Gastroesophageal sphincter (tissue), 4 donors: Measurements from ENCODE around the gene MAP3K13. TPM values are rescaled to one million over a fixed set of nuclear protein-coding genes. Genes with fewer than 3 reads are reported as not detected.

Experiments
- ATAC-seq: fragments of 150-250 bp; one replicate; pipeline ENCODE4 v1.9.1; 2016; ENCODE audit warnings: mild to moderate bottlenecking, moderate library complexity
- H3K27ac ChIP-seq, 4 donors: fragments of 200-600 bp; sonication (generic) in 3 of 4; 1 replicate in 3 of 4; 2 replicates in 1 of 4; pipeline ENCODE4 v1.5.1; 2016 to 2019
- H3K27me3 ChIP-seq: fragments of 200-600 bp; sonication (generic); one replicate; pipeline ENCODE4 v1.5.1; 2019
- H3K36me3 ChIP-seq, 2 donors: fragments of 200-600 bp; sonication (generic); one replicate each; pipeline ENCODE4 v1.5.1; 2019; ENCODE audit warnings: control low read depth in 1 of 2
- H3K4me1 ChIP-seq, 3 donors: fragments of 200-600 bp; sonication (generic); 1 replicate in 2 of 3; 2 replicates in 1 of 3; pipeline ENCODE4 v1.5.1; 2016 to 2019; ENCODE audit warnings: control low read depth in 2 of 3
- H3K4me3 ChIP-seq, 2 donors: fragments of 200-600 bp; sonication (generic); one replicate each; pipeline ENCODE4 v1.5.1; 2019; ENCODE audit warnings: mild to moderate bottlenecking in 1 of 2, moderate library complexity in 1 of 2
- H3K9me3 ChIP-seq, 3 donors: fragments of 200-600 bp; sonication (generic); one replicate each; pipeline ENCODE4 v1.5.1; 2017 to 2019; ENCODE audit warnings: control low read depth in 2 of 3
- EP300 ChIP-seq: sonication (generic); formaldehyde crosslinking; IDR thresholded peaks from one replicate; pipeline ENCODE4 v1.6.1; 2017; ENCODE audit warnings: antibody characterized with exemption, mild to moderate bottlenecking
- POLR2A ChIP-seq, 2 donors: fragments of 450-650 bp; IDR thresholded peaks; one replicate each; pipeline ENCODE4 v1.6.1; 2017; ENCODE audit warnings: antibody characterized with exemption in 2 of 2, mild to moderate bottlenecking in 2 of 2, moderate library complexity in 1 of 2
- POLR2AphosphoS5 ChIP-seq: sonication (generic); formaldehyde crosslinking; IDR thresholded peaks from one replicate; pipeline ENCODE4 v1.6.1; 2017; ENCODE audit warnings: antibody characterized with exemption
- WGBS, 2 donors: methylation state at CpG; one replicate each; pipeline ENCODE4 v1.1.5; 2018; ENCODE audit warnings: low coverage in 1 of 2; 5-methylcytosine and 5-hydroxymethylcytosine counted together
- total RNA-seq, 4 donors: library from RNA; depleted of rRNA; stranded (reverse); fragments of >200 nt; gene quantifications; one replicate each; pipeline ENCODE4 v1.1.0, GENCODE V29; 2016
- TF ChIP-seq, protein P1 (sequence below), 4 experiments: fragments of 200-600 bp in 2 of 4; fragments of 450-650 bp in 2 of 4; sonication (generic) in 1 of 4; IDR thresholded peaks; one replicate each; pipeline ENCODE4 v1.5.1; 2017 to 2019; ENCODE audit warnings: antibody characterized with exemption in 4 of 4, mild to moderate bottlenecking in 2 of 4, moderate library complexity in 2 of 4

The MAP3K13 gene
- total RNA-seq, 4 donors from 2014 or later = 17.1 to 29.2 (median 23.3) TPM

GRCh38 chr3:185319801-185320200, 43.1 kb upstream of the MAP3K13 start:
- peaks cover 0 to 26% (median 2%) of the 10 kb centered on the region in 3 donors for H3K4me1 ChIP-seq
- 91 to 94% methylated on average over 4 to 6 of the region's 6 CpGs for WGBS, 2 donors
- no peaks in the 10 kb centered on the region for H3K27me3 ChIP-seq
- TF ChIP-seq, protein P1, sequence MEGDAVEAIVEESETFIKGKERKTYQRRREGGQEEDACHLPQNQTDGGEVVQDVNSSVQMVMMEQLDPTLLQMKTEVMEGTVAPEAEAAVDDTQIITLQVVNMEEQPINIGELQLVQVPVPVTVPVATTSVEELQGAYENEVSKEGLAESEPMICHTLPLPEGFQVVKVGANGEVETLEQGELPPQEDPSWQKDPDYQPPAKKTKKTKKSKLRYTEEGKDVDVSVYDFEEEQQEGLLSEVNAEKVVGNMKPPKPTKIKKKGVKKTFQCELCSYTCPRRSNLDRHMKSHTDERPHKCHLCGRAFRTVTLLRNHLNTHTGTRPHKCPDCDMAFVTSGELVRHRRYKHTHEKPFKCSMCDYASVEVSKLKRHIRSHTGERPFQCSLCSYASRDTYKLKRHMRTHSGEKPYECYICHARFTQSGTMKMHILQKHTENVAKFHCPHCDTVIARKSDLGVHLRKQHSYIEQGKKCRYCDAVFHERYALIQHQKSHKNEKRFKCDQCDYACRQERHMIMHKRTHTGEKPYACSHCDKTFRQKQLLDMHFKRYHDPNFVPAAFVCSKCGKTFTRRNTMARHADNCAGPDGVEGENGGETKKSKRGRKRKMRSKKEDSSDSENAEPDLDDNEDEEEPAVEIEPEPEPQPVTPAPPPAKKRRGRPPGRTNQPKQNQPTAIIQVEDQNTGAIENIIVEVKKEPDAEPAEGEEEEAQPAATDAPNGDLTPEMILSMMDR (IDR thresholded peaks at IDR 0.05) = no peak
- TF ChIP-seq EP300 (no peak), POLR2AphosphoS5 (no peak), POLR2A (IDR thresholded peaks at IDR 0.05) (no peak)
- H3K36me3 ChIP-seq = no peaks in the 10 kb centered on the region
- H3K9me3 ChIP-seq = no peaks in the 10 kb centered on the region
- no peak overlapping the region for H3K27ac ChIP-seq
- H3K4me3 ChIP-seq = no peak overlapping the region
- ATAC-seq = no peak

- peaks cover 0 to 26% (median 2%) of the 10 kb centered on the region in 3 donors for H3K4me1 ChIP-seq
- TF ChIP-seq, protein P1 (IDR thresholded peaks at IDR 0.05) = no peak
- TF ChIP-seq EP300 = no peak
- no peak for TF ChIP-seq POLR2A (IDR thresholded peaks at IDR 0.05)
- no peak for TF ChIP-seq POLR2AphosphoS5
- H3K27ac ChIP-seq = no peak overlapping the region
- 95 to 96% methylated on average over 10 of the region's 10 CpGs for WGBS, 2 donors
- H3K9me3 ChIP-seq = no peaks in the 10 kb centered on the region
- H3K4me3 ChIP-seq = no peak overlapping the region
- H3K27me3 ChIP-seq = no peaks in the 10 kb centered on the region
- ATAC-seq = no peak
- H3K36me3 ChIP-seq = no peaks in the 10 kb centered on the region
Measured at GRCh38 chr3:185320949-185321348, 42.0 kb upstream of the MAP3K13 start.

GRCh38 chr3:185322101-185322719, 40.7 kb upstream of the MAP3K13 start:
- no peak overlapping the region for H3K27ac ChIP-seq
- H3K4me1 ChIP-seq = peaks cover 0 to 22% (median 2%) of the 10 kb centered on the region in 3 donors
- TF ChIP-seq, protein P1 (IDR thresholded peaks at IDR 0.05) = no peak
- no peaks in the 10 kb centered on the region for H3K9me3 ChIP-seq
- WGBS, 2 donors = 47 to 49% methylated on average over 5 of the region's 5 CpGs
- no peaks in the 10 kb centered on the region for H3K36me3 ChIP-seq
- no peak overlapping the region for H3K4me3 ChIP-seq
- ATAC-seq = no peak
- H3K27me3 ChIP-seq = no peaks in the 10 kb centered on the region

- Histone ChIP-seq H3K4me3 (no peak overlapping the region), H3K4me1 (peaks cover 0 to 10% (median 2%) of the 10 kb centered on the region in 3 donors), H3K36me3 (no peaks in the 10 kb centered on the region), H3K27me3 (no peaks in the 10 kb centered on the region), H3K27ac (no peak overlapping the region), H3K9me3 (no peaks in the 10 kb centered on the region)
- TF ChIP-seq POLR2AphosphoS5 (no peak), EP300 (no peak), POLR2A (IDR thresholded peaks at IDR 0.05) (no peak)
- TF ChIP-seq, protein P1 (IDR thresholded peaks at IDR 0.05) = no peak
- no peak for ATAC-seq
- 71 to 83% methylated on average over 1 to 8 of the region's 8 CpGs for WGBS, 2 donors
Measured at GRCh38 chr3:185325946-185326791, 36.8 kb upstream of the MAP3K13 start.
